Mesothelial cell of epicardium (in vitro differentiated cells): ENCODE data around the gene GRAMD4. TPM values are rescaled to one million over a fixed set of nuclear protein-coding genes. Genes with fewer than 3 reads are reported as not detected.
"Not testable (repeated sequence)": the region's sequence is repeated elsewhere in the genome, so short reads cannot be mapped to it uniquely, and the experiment has no call there.

Source experiments
- DNase-seq, 2 experiments: peaks; one replicate each; pipeline ENCODE4 v3.0.0; 2021; ENCODE audit warnings: low spot score in 2 of 2; ENCODE audit not compliant: unreplicated experiment in 2 of 2
- H3K27ac Mint-ChIP-seq: 2 replicates; pipeline ENCODE4 v1.8.0; 2021; ENCODE audit warnings: mixed read lengths
- H3K27me3 Mint-ChIP-seq: 2 replicates; pipeline ENCODE4 v1.8.0; 2021; ENCODE audit warnings: low read depth, mixed read lengths
- H3K36me3 Mint-ChIP-seq: 2 replicates; pipeline ENCODE4 v1.8.0; 2021; ENCODE audit warnings: mixed read lengths
- H3K4me1 Mint-ChIP-seq: 2 replicates; pipeline ENCODE4 v1.8.0; 2021; ENCODE audit warnings: mixed read lengths
- H3K4me3 Mint-ChIP-seq: 2 replicates; pipeline ENCODE4 v1.8.0; 2021; ENCODE audit warnings: mild to moderate bottlenecking, moderate library complexity, mixed read lengths
- H3K9me3 Mint-ChIP-seq: 2 replicates; pipeline ENCODE4 v1.8.0; 2021; ENCODE audit warnings: mixed read lengths
- total RNA-seq: library from RNA; stranded (reverse); gene quantifications from 3 replicates; pipeline ENCODE4 v1.2.1, GENCODE V29; 2021
- TF ChIP-seq, protein P1 (sequence below): fragments of 200-600 bp; sonication (generic); IDR thresholded peaks from one replicate; pipeline ENCODE4 v1.5.0; 2021; ENCODE audit warnings: antibody characterized with exemption; ENCODE audit not compliant: unreplicated experiment

GRAMD4 gene
- total RNA-seq, 1 donor from 2014 or later = 58.3 TPM

DNA sequence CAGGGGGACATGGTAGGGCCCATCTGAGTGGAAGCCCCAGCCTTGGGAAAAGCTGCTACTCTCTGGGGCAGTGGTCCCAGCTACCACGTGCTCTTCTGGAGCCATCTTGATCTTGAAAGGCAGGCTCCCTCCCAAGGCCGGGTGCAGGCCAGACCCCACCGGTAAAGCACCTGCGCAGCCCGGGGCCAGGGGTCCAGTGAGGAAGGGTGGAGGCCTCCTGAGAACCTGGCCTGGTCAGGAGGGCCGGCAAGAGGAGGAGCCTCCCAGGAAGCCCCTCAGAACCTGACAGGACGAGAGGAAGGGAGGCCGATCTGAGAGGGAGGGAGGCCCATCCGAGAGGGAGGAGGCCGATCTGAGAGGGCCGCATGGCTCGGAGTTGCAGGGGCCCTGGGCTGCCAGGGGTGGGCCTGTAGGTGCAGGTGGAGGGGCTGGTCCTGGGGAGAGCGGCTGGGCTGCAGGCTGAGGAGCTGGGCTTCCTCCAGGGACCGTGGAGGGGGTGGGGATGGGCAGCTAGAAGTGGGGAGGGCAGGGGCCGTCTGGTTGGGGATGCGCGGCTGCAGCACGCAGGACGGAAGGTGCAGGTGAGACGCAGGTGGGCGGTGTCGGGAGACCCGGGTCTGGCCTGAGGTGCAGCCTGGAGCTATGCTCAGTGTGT lies 529 bp downstream of the GRAMD4 start:
- no peak overlapping the region for H3K4me3 Mint-ChIP-seq
- H3K27me3 Mint-ChIP-seq = no peaks in the 10 kb centered on the region
- no peak for DNase-seq
- no peaks in the 10 kb centered on the region for H3K9me3 Mint-ChIP-seq
- no peak overlapping the region for H3K27ac Mint-ChIP-seq
- TF ChIP-seq, protein P1, sequence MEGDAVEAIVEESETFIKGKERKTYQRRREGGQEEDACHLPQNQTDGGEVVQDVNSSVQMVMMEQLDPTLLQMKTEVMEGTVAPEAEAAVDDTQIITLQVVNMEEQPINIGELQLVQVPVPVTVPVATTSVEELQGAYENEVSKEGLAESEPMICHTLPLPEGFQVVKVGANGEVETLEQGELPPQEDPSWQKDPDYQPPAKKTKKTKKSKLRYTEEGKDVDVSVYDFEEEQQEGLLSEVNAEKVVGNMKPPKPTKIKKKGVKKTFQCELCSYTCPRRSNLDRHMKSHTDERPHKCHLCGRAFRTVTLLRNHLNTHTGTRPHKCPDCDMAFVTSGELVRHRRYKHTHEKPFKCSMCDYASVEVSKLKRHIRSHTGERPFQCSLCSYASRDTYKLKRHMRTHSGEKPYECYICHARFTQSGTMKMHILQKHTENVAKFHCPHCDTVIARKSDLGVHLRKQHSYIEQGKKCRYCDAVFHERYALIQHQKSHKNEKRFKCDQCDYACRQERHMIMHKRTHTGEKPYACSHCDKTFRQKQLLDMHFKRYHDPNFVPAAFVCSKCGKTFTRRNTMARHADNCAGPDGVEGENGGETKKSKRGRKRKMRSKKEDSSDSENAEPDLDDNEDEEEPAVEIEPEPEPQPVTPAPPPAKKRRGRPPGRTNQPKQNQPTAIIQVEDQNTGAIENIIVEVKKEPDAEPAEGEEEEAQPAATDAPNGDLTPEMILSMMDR = no peak
- H3K36me3 Mint-ChIP-seq = no peaks in the 10 kb centered on the region
- H3K4me1 Mint-ChIP-seq = peaks cover 23% of the 10 kb centered on the region

DNA sequence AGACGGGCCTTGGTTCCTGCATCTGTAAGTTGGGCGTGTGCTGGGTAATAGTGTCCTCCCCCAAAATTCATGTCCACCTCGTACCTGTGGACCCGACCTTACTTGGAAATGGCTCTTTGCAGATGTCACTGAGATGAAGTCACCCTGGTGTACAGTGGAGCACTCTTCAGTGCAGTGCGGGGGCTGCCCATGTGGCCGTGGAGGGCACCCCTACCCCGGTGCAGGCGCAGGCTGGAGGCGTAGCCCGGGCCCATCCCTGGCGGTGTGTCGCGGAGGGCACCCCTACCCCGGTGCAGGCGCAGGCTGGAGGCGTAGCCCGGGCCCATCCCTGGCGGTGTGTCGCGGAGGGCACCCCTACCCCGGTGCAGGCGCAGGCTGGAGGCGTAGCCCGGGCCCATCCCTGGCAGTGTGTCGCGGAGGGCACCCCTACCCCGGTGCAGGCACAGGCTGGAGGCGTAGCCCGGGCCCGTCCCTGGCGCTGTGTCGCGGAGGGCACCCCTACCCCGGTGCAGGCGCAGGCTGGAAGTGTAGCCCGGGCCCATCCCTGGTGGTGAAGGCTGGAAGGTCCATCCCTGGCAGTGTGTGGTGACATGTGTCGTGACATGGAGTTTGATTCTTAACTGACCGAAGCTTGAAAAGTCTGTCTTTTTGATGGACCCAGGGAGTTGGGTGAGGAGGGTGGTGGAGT lies 1.2 kb downstream of the GRAMD4 start:
- not testable (repeated sequence) for H3K9me3 Mint-ChIP-seq, DNase-seq, H3K36me3 Mint-ChIP-seq, H3K4me3 Mint-ChIP-seq, H3K27me3 Mint-ChIP-seq
- H3K27ac Mint-ChIP-seq = peak overlapping the region; percentile 71
- H3K4me1 Mint-ChIP-seq = peaks cover 26% of the 10 kb centered on the region

DNA sequence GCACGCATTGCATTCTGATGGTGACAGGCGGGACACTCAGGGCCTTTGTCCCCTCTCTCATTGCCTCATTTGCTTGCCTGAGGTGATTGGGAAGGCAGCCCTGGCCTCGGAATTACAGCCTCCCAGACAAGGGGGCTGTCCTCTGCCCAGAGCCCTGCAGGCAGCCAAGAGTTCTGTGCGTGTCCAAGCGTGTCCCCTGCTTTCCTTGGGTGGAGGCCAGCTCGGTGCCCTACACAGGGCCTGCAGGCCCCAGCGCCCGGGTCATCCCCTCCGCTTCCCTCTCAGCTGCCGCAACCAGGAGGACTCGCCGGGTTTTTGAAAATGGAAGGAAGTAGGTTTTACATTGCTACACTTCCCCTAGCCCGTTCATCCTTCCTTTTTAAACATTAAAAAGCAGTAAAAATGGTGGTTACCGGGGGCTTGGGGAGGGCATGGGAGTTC lies 1.9 kb downstream of the GRAMD4 start:
- Mint-ChIP-seq H3K9me3 (no peaks in the 10 kb centered on the region), H3K27me3 (no peaks in the 10 kb centered on the region), H3K27ac (peak overlapping the region; percentile 71), H3K4me1 (peaks cover 28% of the 10 kb centered on the region), H3K4me3 (no peak overlapping the region), H3K36me3 (peaks cover 3% of the 10 kb centered on the region)
- DNase-seq = no peak
- TF ChIP-seq, protein P1 = no peak

DNA sequence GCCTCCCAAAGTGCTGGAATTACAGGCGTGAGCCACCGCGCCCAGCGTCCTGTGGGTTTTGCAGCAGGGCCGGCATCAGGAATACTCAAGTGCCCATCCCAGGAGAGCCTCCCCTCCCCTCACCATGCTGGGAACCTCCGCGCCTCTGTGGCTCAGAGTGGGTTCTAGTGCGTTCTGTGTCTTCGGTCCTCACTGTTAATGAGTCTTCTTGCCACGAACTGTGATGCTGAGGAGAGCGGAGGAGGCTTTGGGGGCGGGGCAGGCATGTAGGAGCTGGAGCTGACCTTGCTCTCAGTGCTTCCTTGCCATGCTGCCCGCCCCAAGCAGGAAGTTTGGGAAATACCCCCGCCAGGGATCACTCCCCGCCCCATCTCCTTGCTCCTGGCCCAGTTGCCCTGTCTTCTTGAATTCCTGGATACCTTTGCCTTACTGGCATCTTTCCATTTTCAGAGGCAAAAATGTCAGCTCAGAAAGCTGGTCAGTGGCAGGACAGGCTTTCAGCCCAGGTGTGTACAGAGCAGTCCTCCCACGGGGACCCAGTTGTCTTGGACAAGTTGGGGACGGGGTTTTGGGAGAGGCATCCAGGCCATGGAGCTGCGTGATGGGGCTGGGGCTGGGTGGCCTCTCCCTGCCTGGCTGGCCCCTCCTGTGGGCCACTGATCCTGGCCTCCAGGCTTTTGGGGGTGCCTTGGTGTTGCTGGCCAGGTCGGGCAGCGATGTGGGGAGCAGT lies 5.1 kb downstream of the GRAMD4 start:
- Mint-ChIP-seq H3K4me1 (peaks cover 23% of the 10 kb centered on the region), H3K27me3 (no peaks in the 10 kb centered on the region), H3K36me3 (peaks cover 8% of the 10 kb centered on the region), H3K4me3 (no peak overlapping the region), H3K9me3 (no peaks in the 10 kb centered on the region), H3K27ac (no peak overlapping the region)
- TF ChIP-seq, protein P1 = no peak
- DNase-seq = no peak

DNA sequence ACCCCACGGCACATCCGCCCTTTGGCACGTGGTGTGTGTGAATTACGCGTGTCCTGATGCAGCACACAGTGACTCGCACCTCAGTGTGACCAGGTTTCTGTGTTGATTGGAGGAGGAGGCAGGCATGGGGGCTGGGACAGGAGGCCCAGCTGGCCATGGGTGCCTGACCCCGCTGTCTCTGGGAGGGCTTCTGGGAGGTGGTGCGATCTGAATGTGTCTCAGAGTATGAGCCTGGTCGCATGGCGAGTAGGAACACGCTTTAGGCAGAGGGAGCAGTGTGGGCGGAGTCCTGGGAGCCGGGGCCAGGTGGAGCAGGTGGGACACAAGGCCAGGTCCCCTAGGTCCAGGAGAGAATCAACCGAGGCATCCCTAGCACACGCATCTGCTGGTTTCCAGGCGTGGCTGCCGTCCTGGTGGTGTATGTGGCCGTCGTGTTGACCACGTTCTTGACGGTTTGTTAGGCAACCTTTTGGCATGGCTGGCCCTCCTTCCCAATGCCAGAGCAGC lies 5.7 kb downstream of the GRAMD4 start:
- Mint-ChIP-seq H3K27me3 (no peaks in the 10 kb centered on the region), H3K9me3 (no peaks in the 10 kb centered on the region), H3K36me3 (peaks cover 12% of the 10 kb centered on the region), H3K4me1 (peaks cover 22% of the 10 kb centered on the region), H3K4me3 (no peak overlapping the region), H3K27ac (no peak overlapping the region)
- DNase-seq = no peak
- TF ChIP-seq, protein P1 = no peak

DNA sequence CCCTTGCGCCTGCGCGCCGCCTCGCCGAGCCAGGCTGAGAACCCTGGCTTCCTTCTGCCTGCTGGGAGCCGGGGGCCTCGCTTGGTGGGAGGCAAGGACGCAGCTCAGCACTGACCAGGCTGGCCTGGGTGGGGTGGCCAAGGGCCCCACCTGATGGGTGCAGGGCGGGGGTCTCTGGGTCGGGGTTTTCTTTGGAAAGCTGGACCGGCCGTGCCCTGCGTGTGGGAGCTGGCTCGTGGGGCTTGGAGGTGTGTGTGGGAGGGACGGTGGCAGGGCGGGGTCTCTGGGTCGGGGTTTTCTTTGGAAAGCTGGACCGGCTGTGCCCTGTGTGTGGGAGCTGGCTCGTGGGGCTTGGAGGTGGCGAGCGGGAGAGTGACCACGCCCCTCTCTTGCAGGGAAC lies 6.2 kb downstream of the GRAMD4 start:
- TF ChIP-seq, protein P1 = no peak
- no peak for DNase-seq
- Mint-ChIP-seq H3K36me3 (peaks cover 14% of the 10 kb centered on the region), H3K4me1 (peaks cover 22% of the 10 kb centered on the region), H3K4me3 (no peak overlapping the region), H3K27ac (peak overlapping the region; percentile 12), H3K27me3 (no peaks in the 10 kb centered on the region), H3K9me3 (no peaks in the 10 kb centered on the region)
